Lower lobe of right lung (tissue), 2 donors: ENCODE data around the gene WDR1. TPM values are rescaled to one million over a fixed set of nuclear protein-coding genes. Genes with fewer than 3 reads are reported as not detected.

Source experiments
- ATAC-seq, 2 donors: fragments of 200-7000 bp; cut with Tn5 transposase; one replicate each; pipeline ENCODE4 v1.9.1; 2020 to 2022; ENCODE audit warnings: mild to moderate bottlenecking in 2 of 2, moderate library complexity in 2 of 2
- DNase-seq: peaks from one replicate; pipeline ENCODE4 v3.0.0-alpha.2; 2020
- H3K27ac ChIP-seq: fragments of 200-600 bp; one replicate; pipeline ENCODE4 v1.8.0; 2022
- H3K27me3 ChIP-seq: fragments of 200-600 bp; one replicate; pipeline ENCODE4 v1.8.0; 2022; ENCODE audit warnings: low read depth
- H3K36me3 ChIP-seq: fragments of 200-600 bp; one replicate; pipeline ENCODE4 v1.8.0; 2022; ENCODE audit warnings: mild to moderate bottlenecking
- H3K4me1 ChIP-seq: fragments of 200-600 bp; one replicate; pipeline ENCODE4 v1.8.0; 2022
- H3K4me3 ChIP-seq: fragments of 200-600 bp; one replicate; pipeline ENCODE4 v1.8.0; 2022; ENCODE audit warnings: mild to moderate bottlenecking
- H3K9me3 ChIP-seq: fragments of 200-600 bp; one replicate; pipeline ENCODE4 v1.8.0; 2022
- CTCF ChIP-seq: fragments of 200-600 bp; IDR thresholded peaks from one replicate; pipeline ENCODE4 v1.8.0; 2022; ENCODE audit warnings: antibody characterized with exemption, mild to moderate bottlenecking
- intact Hi-C: fragments of 100-400 bp; cut with DNase I; formaldehyde crosslinking; loops from one replicate; pipeline ENCODE4 v1.11.0; 2022
- total RNA-seq: library from RNA; stranded (reverse); fragmentation: NEBNext Ultra II Directional; extraction: Animal tissue kit (Norgen Biotek cat#: 25700); gene quantifications from one replicate; pipeline ENCODE4 v1.2.1, GENCODE V29; 2021
- donor health status: DM: no; HTN: yes; CAD: no; lungs with severe emphysema.

The WDR1 gene
- total RNA-seq, 1 donor from 2014 or later = 233 TPM

- ATAC-seq (no peak), DNase-seq (no peak)
- TF ChIP-seq CTCF = no peak
- Histone ChIP-seq H3K27ac (peak overlapping the region; percentile 5), H3K9me3 (no peaks in the 10 kb centered on the region), H3K4me3 (no peak overlapping the region), H3K27me3 (no peaks in the 10 kb centered on the region), H3K4me1 (peaks cover 20% of the 10 kb centered on the region), H3K36me3 (no peaks in the 10 kb centered on the region)
- intact Hi-C loops = no loop called here
Observed at GRCh38 chr4:10123227-10124101, 6.9 kb upstream of the WDR1 start.

- no peaks in the 10 kb centered on the region for H3K36me3 ChIP-seq
- ATAC-seq (no peak), DNase-seq (no peak)
- H3K4me1 ChIP-seq = peaks cover 31% of the 10 kb centered on the region
- no peak overlapping the region for H3K27ac ChIP-seq
- no peaks in the 10 kb centered on the region for H3K9me3 ChIP-seq
- intact Hi-C loops = no loop called here
- H3K27me3 ChIP-seq = no peaks in the 10 kb centered on the region
- H3K4me3 ChIP-seq = no peak overlapping the region
- no peak for TF ChIP-seq CTCF
Observed at GRCh38 chr4:10122236-10122932, 5.8 kb upstream of the WDR1 start.

- no peaks in the 10 kb centered on the region for H3K36me3 ChIP-seq
- no peak for TF ChIP-seq CTCF
- no peak overlapping the region for H3K27ac ChIP-seq
- H3K9me3 ChIP-seq = no peaks in the 10 kb centered on the region
- H3K27me3 ChIP-seq = no peaks in the 10 kb centered on the region
- H3K4me1 ChIP-seq = peaks cover 31% of the 10 kb centered on the region
- no peak overlapping the region for H3K4me3 ChIP-seq
- DNase-seq (no peak), ATAC-seq (no peak)
- intact Hi-C loops = no loop called here
Observed at GRCh38 chr4:10121568-10122208, 5.1 kb upstream of the WDR1 start.

- no peak for TF ChIP-seq CTCF
- Histone ChIP-seq H3K4me1 (peaks cover 31% of the 10 kb centered on the region), H3K36me3 (no peaks in the 10 kb centered on the region), H3K27me3 (no peaks in the 10 kb centered on the region), H3K9me3 (no peaks in the 10 kb centered on the region), H3K4me3 (no peak overlapping the region), H3K27ac (peak overlapping the region; percentile 3)
- intact Hi-C loops = no loop called here
- peak; percentile 60 for DNase-seq
- peak; percentile 46 to 50 for ATAC-seq
Observed at GRCh38 chr4:10120943-10121567, 4.5 kb upstream of the WDR1 start.

GRCh38 chr4:10119773-10120172 lies 3.2 kb upstream of the WDR1 start:
- Histone ChIP-seq H3K9me3 (no peaks in the 10 kb centered on the region), H3K27ac (no peak overlapping the region), H3K4me3 (no peak overlapping the region), H3K27me3 (no peaks in the 10 kb centered on the region), H3K36me3 (peaks cover 7% of the 10 kb centered on the region), H3K4me1 (peaks cover 40% of the 10 kb centered on the region)
- TF ChIP-seq CTCF = no peak
- DNase-seq (no peak), ATAC-seq (no peak)
- intact Hi-C loops = no loop called here
